Measurements from ENCODE around the gene UEVLD. TPM values are rescaled to one million over a fixed set of nuclear protein-coding genes. Genes with fewer than 3 reads are reported as not detected.

Gene UEVLD
- total and polyA plus RNA-seq, 4 donors: 5.7 to 15.5 (median 6.7) TPM

DNA sequence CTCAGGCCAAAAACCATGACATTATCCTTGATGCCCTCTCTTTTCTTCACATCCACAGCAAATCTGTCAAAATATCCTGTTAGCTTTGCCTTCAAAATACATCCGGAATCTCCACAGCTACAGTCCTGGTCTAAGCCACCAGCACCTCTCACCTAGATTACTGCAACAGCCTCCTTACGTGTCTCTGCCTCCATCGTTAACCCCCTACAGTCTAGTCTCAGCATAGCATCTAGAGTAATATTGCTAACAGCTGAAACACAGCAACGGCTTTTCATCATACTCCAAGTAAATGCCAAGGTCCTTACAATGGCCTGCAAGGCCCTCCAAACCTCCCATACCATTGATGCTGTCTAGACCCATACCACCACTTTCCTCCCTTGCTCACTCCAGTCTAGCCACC is 66.1 kb downstream of the UEVLD start:
- TF ChIP-seq ATF3 (IDR thresholded peaks at IDR 0.05) (no peak), JUND (IDR thresholded peaks at IDR 0.05) (no peak)
- TF ChIP-seq, protein P1, sequence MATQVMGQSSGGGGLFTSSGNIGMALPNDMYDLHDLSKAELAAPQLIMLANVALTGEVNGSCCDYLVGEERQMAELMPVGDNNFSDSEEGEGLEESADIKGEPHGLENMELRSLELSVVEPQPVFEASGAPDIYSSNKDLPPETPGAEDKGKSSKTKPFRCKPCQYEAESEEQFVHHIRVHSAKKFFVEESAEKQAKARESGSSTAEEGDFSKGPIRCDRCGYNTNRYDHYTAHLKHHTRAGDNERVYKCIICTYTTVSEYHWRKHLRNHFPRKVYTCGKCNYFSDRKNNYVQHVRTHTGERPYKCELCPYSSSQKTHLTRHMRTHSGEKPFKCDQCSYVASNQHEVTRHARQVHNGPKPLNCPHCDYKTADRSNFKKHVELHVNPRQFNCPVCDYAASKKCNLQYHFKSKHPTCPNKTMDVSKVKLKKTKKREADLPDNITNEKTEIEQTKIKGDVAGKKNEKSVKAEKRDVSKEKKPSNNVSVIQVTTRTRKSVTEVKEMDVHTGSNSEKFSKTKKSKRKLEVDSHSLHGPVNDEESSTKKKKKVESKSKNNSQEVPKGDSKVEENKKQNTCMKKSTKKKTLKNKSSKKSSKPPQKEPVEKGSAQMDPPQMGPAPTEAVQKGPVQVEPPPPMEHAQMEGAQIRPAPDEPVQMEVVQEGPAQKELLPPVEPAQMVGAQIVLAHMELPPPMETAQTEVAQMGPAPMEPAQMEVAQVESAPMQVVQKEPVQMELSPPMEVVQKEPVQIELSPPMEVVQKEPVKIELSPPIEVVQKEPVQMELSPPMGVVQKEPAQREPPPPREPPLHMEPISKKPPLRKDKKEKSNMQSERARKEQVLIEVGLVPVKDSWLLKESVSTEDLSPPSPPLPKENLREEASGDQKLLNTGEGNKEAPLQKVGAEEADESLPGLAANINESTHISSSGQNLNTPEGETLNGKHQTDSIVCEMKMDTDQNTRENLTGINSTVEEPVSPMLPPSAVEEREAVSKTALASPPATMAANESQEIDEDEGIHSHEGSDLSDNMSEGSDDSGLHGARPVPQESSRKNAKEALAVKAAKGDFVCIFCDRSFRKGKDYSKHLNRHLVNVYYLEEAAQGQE (IDR thresholded peaks at IDR 0.05): no peak

DNA sequence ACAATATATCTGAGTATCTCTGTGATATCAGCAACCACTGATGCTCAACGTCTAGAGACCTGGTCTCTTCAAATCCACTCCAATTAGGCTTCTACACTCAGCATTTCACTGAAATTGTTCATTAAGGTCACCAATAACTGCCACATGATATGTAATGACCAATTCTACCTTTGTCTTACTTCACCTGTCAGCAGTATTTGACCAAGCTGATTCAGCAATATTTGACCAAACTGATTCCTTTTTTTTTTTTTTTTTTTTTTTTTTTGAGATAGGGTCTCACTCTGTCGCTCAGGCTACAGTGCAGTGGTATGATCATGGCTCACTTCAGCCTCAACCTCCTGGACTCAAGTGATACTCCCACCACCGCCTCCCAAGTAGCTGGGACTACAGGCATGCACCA is 67.4 kb downstream of the UEVLD start:
- H3K36me3 ChIP-seq (ENCODE audit: control insufficient read depth in 4 of 4, insufficient read depth in 3 of 4, low read depth in 1 of 4, low read length in 3 of 4): peaks cover 0 to 3% (median 1%) of the 10 kb centered on the region in 4 donors

More for the DNA sequence above, 66.1 kb downstream of the UEVLD start:
- Histone ChIP-seq H3K9me3 (ENCODE audit: control insufficient read depth in 4 of 4, low read length in 3 of 4) (no peaks in the 10 kb centered on the region), H3K4me1 (ENCODE audit: control insufficient read depth in 4 of 4, insufficient read depth in 4 of 4, low read length in 3 of 4) (peaks cover 2 to 14% (median 12%) of the 10 kb centered on the region in 4 donors), H3K9ac (ENCODE audit: low read depth in 1 of 2, low read length in 2 of 2) (no peak overlapping the region), H3K27me3 (ENCODE audit: control insufficient read depth in 4 of 4, insufficient read depth in 4 of 4, low read length in 3 of 4) (no peaks in the 10 kb centered on the region), H3K27ac (ENCODE audit: low read depth in 1 of 2, low read length in 2 of 2) (no peak overlapping the region), H3K4me3 (ENCODE audit: low read depth in 1 of 3, low read length in 3 of 3) (no peak overlapping the region), H3K36me3 (ENCODE audit: control insufficient read depth in 4 of 4, insufficient read depth in 3 of 4, low read depth in 1 of 4, low read length in 3 of 4) (peaks cover 0 to 3% (median 1%) of the 10 kb centered on the region in 4 donors)
- DNase-seq (ENCODE audit: low spot score): no peak
- 70% methylated on average over 4 of the region's 4 CpGs for WGBS

More for the DNA sequence above, 67.4 kb downstream of the UEVLD start:
- H3K9ac ChIP-seq (ENCODE audit: low read depth in 1 of 2, low read length in 2 of 2): no peak overlapping the region
- WGBS: 83% methylated on average over 3 of the region's 3 CpGs
- TF ChIP-seq SP1 (IDR thresholded peaks at IDR 0.05) (no peak), RXRA (IDR thresholded peaks at IDR 0.05) (no peak), FOXA2 (IDR thresholded peaks at IDR 0.05) (no peak), RAD21 (IDR thresholded peaks at IDR 0.05) (no peak), FOXA1 (IDR thresholded peaks at IDR 0.05) (no peak), TAF1 (conservative IDR thresholded peaks at IDR 0.05) (no peak), GABPA (IDR thresholded peaks at IDR 0.05 in 1 of 2, conservative IDR thresholded peaks at IDR 0.05 in 1 of 2) (no peak), ATF3 (IDR thresholded peaks at IDR 0.05) (no peak)
- TF ChIP-seq, protein P1 (IDR thresholded peaks at IDR 0.05): no peak
- H3K27me3 ChIP-seq (ENCODE audit: control insufficient read depth in 4 of 4, insufficient read depth in 4 of 4, low read length in 3 of 4): no peaks in the 10 kb centered on the region
- no peak for DNase-seq (ENCODE audit: low spot score)
- no peak overlapping the region for H3K27ac ChIP-seq (ENCODE audit: low read depth in 1 of 2, low read length in 2 of 2)
- H3K4me1 ChIP-seq (ENCODE audit: control insufficient read depth in 4 of 4, insufficient read depth in 4 of 4, low read length in 3 of 4): peaks cover 2 to 13% (median 10%) of the 10 kb centered on the region in 4 donors
- H3K4me3 ChIP-seq (ENCODE audit: low read depth in 1 of 3, low read length in 3 of 3): no peak overlapping the region
- H3K9me3 ChIP-seq (ENCODE audit: control insufficient read depth in 4 of 4, low read length in 3 of 4): no peaks in the 10 kb centered on the region
